NCI-H187 (cell line): Measurements from ENCODE around the gene LRRC72.

Experiments used
- DNase-seq, 2 experiments: peaks; one replicate each; lab custom pipeline; 2025; lab: John Stamatoyannopoulos, UW

The LRRC72 gene

DNA sequence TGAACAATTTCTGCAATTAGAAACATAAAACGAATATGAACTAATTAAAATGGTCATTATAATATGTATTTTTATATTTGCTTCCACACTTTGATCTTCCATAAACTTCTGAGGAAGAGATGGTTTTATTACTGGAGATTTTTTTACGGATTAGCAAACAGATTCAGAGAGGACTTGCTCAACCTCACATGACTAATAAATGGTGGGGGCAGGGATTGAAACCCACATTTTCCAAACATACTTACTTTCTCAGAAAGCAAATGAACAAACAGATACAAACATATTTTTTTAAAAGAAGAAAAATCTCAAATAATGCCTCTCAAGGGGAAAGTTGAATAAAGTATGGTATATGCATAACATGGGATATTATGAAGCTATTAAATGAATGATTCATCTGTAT is 100.6 kb downstream of the LRRC72 start:
- DNase-seq = no peak

- DNase-seq = no peak
These were observed 104.0 kb downstream of the LRRC72 start for GRCh38 chr7:16630654-16631053.
